GM10847 (cell line): ENCODE measurements around the gene KCNN4.
A peak's percentile ranks its signal among the peaks of the same experiment; 100 is the strongest.

Source experiments
- POLR2A ChIP-seq: IDR thresholded peaks from 2 replicates; pipeline ENCODE4 v1.6.1; 2011; ENCODE audit not compliant: insufficient read length; ENCODE audit errors: extremely low read depth

Gene KCNN4

DNA sequence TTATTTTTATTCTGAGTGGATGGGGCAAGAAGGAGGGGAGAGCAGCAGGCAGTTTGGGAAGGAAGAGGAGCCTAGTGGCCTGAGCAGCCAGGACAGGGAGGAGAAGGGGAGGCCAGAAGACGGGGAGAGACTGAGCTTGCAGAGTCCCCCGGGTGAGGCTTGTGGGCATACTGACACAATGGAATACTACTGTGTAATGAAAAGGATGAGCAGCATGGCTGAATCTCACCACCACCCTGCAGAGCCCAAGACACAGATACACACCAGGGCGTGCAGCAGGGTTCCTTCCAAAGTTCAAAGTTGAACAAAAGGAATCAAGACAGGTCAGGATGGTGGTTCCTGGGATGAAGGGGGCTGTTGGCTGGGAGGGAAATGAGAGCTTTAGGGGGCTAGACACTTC is 18.0 kb downstream of the KCNN4 start:
- TF ChIP-seq POLR2A, result no peak

DNA sequence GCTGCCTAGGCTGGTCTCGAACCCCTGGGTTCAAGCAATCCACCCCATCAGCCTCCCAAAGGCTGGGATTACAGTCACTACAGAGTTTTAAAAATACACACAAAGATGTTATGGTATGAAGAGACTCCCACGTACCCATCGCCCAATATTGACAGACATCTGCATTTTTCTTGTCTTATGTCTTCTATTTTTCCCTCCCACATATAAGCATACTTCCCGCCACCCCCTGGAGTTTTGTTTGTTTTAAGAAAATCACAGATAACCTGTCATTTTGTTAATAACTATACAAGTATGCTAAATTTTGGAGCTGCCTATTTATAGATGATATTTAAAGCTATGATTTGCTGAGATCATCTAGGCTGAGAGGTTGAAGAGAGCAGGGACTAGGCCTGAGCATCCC is 19.8 kb downstream of the KCNN4 start:
- TF ChIP-seq POLR2A, result no peak

DNA sequence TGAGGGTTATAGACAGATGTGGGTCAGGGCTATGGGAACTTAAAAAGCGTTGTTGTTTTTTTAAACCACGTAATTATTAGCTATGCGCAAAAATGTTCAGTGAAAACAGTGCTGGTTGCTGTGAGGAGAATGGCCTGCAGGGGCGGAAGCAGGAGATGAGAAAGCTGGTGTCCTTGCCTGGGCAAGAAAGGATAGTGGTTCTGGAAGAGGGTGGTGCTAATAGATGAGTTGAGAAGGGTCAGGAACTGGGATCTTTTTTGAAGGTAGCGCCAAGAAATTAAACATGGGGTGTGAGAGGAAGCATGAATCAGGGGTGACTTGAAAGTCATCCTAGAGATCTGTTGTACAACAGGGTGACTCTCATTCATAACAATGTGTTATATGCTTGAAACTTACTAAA is 21.3 kb downstream of the KCNN4 start:
- TF ChIP-seq POLR2A, result no peak

DNA sequence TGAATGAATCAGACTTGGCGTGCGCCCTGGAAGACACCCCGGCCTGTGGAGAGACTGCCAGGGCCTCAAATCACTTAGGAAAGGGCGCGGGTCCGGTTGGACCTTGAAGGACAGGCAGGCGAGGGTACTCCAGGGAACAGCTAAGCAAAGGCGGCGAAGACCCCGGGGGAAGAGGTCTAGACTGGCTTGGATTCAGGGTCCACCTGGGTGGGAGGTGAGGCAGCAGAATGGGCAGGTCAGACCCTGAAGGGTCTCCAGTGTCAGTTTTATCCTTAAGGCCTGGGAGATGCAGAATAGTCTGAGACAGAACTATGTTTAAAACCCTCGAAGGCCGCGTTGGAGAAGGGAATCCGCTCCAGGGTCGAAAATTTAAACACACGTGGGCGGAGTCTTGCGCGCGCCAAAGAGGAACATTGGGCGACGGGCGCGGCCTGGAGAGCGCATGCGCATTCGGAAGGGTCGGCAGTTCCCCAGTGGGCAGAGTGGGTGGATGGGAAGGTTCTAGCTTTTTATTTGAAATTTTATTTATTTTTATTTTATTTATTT is 25.4 kb downstream of the KCNN4 start:
- peak; percentile 62 for TF ChIP-seq POLR2A

DNA sequence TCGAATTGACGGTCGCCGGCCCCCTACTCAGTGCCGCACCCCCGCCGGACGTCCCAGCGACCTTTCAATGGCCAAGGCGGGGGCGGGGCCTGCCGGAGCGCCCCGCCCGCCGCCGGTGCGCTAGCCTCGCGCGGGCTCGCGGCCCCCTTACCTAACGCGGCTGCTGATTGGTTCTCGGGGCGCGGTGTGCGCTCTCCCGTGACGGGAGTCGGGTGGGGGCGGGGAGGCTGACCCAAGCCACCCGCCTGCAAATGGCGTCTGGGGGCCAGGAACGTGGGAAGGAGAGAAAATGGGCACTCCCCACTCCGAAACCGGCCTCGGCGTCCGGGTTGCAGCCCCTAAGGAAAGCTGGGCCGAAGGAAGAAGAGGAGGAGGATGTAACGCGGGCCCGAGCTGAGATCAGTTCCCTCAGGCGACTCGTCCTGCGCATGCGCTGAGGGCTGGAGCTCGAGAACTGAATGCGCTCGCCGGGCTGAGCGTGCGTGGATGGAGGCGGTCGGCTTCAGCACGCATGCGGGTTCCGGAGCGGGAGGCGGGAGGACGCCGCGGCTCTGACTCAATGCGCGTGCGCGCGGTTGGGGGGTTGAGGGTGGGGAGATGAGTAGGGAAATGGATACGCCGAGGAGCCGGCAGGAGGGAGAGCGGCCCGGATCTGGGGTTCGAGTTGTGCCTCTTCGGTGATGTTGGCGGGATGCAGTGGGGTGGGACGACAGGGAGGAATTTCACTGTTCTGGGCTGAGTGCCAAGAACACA is 26.1 kb downstream of the KCNN4 start, which contains the start of gene SMG9:
Gene SMG9, minus strand, starts transcription at position 460 of the 753 bp plus-strand sequence. CDS start 4,221 bp downstream, outside the sequence.
- peak; percentile 57 for TF ChIP-seq POLR2A

DNA sequence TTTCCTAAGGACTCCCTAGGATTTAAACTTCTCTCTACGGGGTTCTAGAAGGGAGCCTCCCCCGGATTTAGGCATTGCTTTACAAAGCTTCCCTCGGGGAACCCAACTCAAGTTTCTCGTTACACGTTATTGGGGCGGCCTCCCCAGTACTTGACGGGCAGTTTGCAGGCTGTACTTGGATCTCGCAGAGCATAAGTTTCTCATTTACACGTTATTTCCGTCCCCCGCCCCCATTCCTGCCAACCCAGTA is 26.6 kb downstream of the KCNN4 start:
- TF ChIP-seq POLR2A, result no peak

DNA sequence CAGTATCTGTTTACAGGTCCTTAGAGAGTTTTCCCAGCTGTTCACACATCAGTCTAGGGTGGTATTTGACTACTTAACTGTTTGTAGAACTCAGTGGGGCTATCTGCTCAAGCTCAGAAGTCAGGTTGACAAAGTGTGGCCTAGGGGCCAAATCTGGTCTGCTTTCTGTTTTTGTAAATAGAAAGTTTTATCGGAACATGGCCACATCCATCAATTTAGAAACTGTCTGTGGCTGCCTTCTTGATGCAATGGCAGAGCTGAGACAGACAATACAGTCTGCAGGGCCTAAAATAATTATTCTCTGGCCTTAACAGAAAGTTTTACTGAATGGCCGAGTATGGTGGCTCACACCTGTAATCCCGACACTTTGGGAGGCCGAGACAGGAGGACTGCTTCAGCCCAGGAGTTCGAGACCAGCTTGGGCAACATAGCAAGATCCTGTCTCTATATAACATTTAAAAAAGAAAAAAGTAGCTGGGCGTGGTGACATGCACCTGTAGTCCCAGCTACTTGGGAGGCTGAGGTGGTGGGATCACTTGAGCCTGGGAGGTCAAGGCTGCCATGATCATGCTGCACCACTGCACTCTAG is 28.4 kb downstream of the KCNN4 start:
- TF ChIP-seq POLR2A, result no peak

DNA sequence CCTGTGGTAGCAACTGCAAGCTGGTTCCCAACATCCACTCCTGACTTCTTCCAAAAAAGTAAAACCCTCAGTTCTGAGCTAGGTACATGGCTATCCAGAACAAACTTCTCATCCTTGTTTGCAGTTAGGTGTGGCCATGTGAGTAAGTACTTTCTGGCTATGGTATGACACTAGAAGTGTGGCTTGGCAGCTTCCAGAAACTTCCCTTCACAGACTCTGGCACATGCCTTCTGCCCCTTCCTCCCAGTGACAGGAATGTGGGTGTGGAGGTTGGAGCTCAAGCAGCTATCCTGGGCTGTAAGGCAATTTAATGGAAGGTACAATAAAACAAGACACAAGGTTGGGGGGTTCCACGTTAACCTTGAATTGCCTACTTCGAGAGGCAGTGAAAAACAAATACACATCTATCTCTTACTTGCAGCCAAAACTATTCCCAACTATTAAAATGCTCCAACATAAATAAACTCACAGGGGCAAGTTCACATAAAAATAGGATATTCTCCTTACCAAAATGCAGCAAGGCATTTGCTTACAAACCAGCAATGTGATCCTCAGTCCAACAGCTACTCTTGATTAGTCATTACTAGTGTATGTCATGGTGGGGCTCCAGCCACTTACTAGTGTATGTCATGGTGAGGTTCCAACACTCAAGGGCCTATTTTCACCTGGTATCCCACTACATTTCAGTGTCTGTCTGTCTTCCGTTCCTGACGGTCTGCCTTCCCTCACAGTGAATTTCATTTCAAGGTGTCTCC is 29.1 kb downstream of the KCNN4 start:
- TF ChIP-seq POLR2A, result no peak

DNA sequence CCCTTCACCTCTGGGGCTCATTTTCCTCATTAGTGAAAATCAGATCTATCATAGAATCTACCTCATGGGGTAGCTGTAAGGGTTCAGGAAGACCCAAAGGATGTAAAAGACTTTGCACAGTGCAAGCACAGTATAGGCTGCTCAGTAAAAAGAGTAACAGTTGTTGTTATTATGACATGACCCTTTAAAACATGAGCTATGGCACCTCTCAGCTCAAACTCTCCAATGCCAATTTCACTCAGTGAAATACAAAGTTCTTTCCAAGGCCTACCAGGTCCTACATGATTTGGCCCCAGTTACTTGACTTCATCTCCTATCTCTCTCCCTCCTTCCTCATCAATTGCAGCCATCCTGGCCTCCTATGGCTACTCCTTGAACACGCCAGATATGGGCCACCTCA is 30.9 kb downstream of the KCNN4 start:
- TF ChIP-seq POLR2A, result no peak

DNA sequence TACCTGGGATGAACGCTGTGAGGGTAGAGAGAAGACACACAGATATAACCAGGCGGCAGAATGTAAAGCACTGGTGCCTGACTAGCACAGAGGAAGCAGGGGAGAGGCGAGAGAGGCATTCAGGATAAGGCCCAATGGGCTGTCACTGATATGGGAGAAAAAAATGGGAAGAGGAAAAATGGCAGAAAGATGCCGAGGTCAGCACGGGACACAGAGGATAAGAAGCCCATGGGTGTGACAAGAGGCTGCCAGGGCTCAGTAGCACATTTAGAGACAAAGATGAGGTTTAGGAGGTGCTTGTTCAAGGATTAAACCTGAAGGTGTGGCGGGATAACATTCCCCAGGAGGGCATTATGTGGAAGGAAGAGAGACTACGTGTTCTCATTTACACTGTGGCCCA is 31.6 kb downstream of the KCNN4 start:
- TF ChIP-seq POLR2A, result no peak

DNA sequence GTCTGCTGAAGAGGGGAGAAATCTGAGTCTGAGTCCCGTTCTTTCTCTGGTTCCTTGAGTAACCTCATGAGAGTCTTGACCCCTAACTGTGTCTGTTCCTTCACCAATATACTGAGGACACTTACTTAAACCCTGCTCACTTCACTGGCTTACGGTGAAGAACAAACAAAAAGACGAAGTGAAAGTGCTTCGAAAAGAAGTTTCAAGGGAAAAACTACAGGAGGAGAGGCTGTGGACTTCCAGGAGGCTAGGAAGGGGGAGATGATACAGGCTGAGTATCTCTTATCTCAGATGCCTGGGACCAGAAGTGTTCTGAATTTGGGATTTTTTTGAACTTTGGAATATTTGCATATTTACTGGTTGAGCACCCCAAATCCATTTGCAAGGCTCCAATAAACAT is 32.1 kb downstream of the KCNN4 start:
- no peak for TF ChIP-seq POLR2A

DNA sequence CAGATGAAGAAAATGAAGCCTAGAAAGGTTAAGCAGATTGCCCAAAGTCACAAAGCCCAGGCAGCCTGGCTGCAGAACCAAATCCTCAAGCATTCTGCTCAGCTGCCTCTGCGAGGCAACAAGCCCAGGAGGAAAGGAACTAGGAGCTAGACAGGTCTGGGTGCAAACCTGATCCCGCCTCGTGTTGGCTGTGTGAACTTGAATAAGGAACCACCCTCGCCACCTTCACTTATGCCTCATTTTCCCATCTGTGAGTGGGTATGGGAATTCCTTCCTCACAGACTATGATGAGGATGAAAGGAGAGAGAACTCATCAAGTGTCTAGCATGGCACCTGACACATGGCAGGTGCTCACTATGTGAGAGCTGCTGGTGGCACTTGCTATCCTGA is 32.6 kb downstream of the KCNN4 start:
- no peak for TF ChIP-seq POLR2A

DNA sequence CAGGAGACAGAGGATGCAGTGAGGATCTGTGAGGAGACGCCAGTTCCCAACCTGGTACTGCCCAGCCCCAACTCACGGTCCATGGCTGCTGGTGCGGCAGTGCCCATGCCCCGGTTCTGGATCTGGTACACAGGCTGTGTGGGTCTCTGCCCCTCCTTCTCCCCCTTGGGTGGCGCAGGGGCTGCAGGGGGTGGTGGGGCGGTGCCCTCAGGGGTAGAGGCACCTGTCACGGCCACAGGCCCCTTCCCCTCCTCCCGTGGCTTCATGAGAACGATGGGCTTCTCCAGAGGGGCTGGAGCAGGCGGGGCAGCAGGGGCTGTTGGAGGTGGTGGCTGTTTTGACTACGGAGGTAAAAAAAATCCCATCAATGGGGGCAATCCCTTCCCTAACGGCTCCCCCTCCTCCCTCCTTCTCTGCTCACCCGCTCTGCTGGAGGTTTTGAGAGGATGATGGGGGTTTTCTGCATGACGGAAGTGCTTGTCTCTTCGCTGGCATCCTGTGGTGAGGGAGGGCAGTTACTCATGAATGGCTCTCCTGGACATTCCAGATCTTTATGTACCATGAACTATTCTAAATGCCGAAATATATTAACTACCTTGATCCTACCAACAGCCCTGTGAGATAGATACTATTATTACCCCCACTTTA is 33.1 kb downstream of the KCNN4 start:
- TF ChIP-seq POLR2A, result no peak

DNA sequence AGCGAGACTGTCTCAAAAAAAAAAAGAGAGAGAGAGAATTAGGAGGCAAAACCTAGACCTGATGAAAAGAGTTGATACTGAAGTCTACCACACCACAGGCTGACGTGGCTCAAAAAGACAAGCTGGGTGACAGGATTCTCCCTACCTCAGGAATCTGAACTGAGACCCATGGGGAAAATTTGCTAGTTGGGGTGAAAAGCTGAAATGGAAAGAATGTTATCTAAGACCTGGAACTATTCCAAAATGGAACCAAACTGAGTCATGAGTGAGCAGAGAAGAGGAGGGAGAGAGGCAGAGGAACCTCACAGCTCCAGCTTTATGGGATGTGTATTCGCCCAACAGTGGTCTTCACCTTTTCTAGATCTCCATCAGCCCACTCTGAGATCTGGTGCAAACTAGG is 37.7 kb downstream of the KCNN4 start:
- no peak for TF ChIP-seq POLR2A

DNA sequence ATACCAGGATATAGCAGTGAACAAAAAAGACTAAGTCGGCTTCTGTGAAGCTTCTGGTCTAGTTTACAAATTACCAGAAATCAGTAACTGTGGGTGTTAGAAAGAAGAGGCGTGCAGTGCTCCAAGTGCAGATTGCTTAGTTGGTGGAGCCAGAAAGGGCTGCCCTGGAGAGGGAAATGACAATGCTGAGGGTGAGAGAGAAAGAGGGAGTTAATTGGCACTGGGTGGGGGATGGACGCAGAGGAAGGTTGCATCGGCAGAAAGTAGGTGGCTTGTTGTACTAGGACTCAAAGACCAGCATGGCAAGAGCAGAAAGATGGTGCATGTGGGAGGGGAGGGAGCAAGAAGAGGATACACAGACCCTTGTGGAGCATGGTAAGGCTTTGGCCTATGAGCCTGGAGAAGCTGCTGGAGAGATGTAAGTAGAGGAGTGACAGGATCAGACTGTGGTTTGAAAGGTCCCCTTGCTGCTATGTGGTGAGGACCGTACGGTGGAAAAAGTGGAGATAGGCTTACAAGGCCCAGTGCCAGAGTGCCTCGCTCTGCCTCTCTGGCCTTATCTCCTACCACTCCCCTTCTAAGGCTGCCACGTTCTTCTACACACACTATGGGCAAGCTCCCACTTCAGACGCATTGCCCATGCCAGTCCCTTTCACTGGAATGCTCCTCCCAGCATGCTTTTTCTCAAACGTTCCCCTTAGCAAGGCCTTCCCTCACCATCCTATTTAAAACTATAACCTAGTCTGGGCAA is 39.5 kb downstream of the KCNN4 start:
- no peak for TF ChIP-seq POLR2A
